NOMO-1 (cell line): Measurements from ENCODE around the gene YWHAG.
A peak's percentile ranks its signal among the peaks of the same experiment; 100 is the strongest.
"Not testable (repeated sequence)": the region's sequence is repeated elsewhere in the genome, so short reads cannot be mapped to it uniquely, and the experiment has no call there.

Experiments used
- DNase-seq, 2 experiments: peaks; one replicate each; lab custom pipeline; 2025; ENCODE audit not compliant: unreplicated experiment in 2 of 2; lab: John Stamatoyannopoulos, UW

The YWHAG gene

GRCh38 chr7:76358481-76359110 is at the start of gene YWHAG:
YWHAG (minus strand) TSS chr7:76358991; CDS start chr7:76358808, 183 bp downstream.
- DNase-seq, result peak; percentile 92 to 99

- DNase-seq, result no peak
These were observed 49.4 kb upstream of the YWHAG start for GRCh38 chr7:76408121-76408560.

DNA sequence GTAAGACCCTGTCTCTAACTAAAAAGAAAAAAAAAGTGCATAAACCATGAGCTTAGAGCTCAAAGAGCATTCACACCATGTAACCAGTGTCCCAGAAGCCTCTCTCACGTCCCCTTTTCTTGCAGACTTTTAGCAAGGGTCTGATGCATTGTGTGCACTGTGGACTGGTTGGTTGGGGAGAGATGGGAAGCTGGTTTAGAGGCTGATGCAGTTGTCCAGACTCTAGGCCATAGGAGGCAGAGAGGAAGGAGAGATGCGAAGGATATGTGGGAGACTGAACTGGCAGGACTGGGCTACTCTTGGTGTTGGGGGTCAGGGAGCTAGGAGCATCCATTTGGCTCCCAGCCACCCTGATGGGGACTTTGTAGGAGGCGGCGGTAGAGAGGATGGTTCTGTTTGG is 48.9 kb upstream of the YWHAG start:
- no peak for DNase-seq

GRCh38 chr7:76405738-76406137 is 46.9 kb upstream of the YWHAG start:
- no peak for DNase-seq

- peak; percentile 96 to 99 for DNase-seq
These were observed 45.1 kb upstream of the YWHAG start for GRCh38 chr7:76403780-76404494.

DNA sequence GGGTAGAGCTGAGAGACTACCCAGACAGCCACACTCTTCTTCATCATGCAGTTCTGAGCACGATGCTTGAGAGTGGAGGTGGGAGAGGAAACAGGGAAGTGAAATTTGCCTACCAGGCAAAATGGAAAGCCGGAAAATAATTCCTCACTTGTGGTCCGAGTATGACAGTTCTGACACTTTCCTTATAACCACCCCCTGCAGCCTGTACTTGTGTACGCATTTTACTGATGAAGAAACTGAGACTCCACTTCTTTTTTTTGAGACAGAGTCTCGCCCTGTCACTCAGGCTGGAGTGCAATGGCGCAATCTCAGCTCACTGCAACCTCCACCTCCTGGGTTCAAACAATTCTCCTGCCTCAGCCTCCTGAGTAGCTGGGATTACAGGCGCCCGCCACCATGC is 44.3 kb upstream of the YWHAG start:
- DNase-seq, result peak; percentile 68 to 77

DNA sequence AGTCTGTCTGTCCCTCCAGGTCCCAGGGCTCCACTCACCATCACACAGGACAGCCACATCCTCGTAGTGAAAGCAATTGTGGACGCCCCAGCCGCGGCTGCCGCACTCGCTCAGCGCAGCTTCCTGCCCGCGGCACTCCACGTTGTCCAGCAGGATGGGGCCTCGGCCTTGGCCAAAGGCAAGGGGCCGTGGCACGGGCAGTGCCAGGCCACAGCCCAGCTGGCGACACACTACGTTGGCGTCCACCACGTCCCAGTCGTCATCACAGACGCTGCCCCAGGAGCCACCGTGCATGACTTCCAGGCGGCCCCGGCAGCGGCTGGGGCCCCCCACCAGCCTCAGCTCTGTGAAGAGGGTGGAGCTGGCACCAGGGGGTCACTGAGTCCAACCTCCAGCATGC is 41.5 kb upstream of the YWHAG start:
- DNase-seq, result no peak

GRCh38 chr7:76397409-76398183 is 38.8 kb upstream of the YWHAG start:
- DNase-seq, result peak; percentile 67 to 90

GRCh38 chr7:76396864-76397263 is 38.1 kb upstream of the YWHAG start:
- DNase-seq, result no peak

- no peak for DNase-seq
These were observed 37.4 kb upstream of the YWHAG start for GRCh38 chr7:76395965-76396726.

- not testable (repeated sequence) for DNase-seq
These were observed 36.8 kb upstream of the YWHAG start for GRCh38 chr7:76395605-76395964.

GRCh38 chr7:76394957-76395356 is 36.2 kb upstream of the YWHAG start:
- DNase-seq, result peak; percentile 59 to 62

- DNase-seq, result peak; percentile 100
These were observed 34.6 kb upstream of the YWHAG start for GRCh38 chr7:76393116-76394031.

DNA sequence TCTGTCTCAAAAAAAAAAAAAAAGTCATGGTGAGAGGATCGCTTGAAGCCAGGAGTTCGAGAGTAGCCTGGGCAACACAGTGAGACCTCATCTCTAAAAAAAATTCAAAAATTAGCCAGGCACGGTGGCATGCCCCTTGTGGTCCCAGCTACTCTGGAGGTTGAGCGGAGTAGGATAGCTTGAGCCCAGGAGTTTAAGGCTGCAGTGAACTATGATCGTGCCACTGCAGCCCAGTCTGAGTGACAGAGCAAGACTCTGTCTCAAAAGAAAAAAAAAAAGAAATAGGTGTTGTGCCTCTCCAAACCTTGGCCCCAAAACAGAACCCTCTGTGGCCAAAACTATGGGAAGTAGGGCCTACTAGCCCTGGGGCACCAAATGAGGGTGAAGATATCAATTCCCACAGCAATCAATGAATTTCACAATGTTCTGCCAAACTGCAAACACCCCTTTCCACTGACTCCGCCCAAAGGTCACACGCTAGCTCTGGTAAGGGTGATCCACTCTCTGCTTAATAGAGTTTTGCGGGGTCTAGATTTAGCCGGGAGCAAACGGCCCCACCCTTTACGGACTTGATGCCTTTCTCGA is 33.8 kb upstream of the YWHAG start:
- no peak for DNase-seq

- DNase-seq, result no peak
These were observed 31.3 kb upstream of the YWHAG start for GRCh38 chr7:76390092-76390491.

DNA sequence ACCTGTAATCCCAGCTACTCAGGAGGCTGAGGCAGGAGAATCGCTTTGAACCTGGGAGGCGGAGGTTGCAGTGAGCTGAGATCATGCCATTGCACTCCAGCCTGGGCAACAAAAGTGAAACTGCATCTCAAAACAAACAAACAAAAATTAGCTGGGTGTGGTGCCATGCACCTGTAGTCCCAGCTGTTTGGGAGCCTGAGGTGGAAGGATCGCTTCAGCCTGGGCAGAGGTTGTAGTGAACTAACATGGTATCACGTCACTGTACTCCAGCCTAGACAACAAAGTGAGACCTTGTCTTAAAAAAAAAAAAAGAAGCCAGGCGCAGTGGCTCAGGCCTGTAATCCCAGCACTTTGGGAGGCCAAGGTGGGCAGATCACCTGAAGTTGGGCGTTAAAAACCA is 29.0 kb upstream of the YWHAG start:
- DNase-seq, result not testable (repeated sequence)

GRCh38 chr7:76386691-76387260 is 28.0 kb upstream of the YWHAG start:
- no peak for DNase-seq

DNA sequence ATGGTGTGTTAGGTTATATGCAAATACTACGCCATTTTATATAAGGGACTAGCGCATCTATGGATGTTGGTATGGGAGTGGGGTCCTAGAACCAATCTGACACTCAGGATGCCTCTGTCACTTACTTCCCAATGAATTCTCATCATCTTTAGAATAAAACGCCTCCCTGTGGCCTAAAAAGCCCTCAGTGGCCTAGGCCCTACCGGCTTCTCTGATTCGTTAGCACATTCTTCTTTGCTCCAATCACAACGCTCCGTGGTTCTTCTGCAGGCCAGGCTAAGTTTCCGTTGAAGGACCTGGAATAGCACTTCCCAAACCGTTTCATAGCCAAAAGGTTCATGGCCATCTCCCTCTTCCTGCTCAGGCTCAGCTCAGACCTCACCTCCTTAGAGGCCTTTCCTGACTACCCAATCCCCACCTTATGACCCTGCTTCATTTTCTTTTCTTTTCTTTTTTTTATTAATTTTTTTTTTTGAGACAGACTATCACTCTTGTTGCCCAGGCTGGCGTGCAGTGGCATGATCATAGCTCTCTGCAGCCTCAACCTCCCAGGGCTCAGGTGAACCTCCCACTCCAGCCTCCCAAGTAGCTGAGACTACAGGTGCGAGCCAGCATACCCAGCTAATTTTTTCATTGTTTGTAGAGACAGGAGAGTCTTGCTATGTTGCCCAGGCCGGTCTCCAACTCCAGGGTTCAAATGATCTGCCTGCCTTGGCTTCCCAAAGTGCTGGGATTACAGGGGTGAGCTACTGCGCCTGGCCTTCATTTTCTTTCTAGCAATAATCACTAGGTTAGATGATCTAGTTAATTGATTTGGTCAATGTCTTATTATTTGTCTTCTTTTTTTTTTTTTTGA is 24.5 kb upstream of the YWHAG start:
- no peak for DNase-seq
